CD4-positive, alpha-beta memory T cell (primary cell): ENCODE measurements around the gene VASP. TPM values are rescaled to one million over a fixed set of nuclear protein-coding genes. Genes with fewer than 3 reads are reported as not detected.

Experiments
- CTCF ChIA-PET: fragments of 350-600 bp; sonication (Branson Sonifier 250); formaldehyde crosslinking; loops from one replicate; lab custom pipeline; 2021; ENCODE audit warnings: inconsistent platforms; ENCODE audit not compliant: partially characterized antibody; lab: Charles Lee
- POLR2A ChIA-PET: fragments of 350-600 bp; sonication (Branson Sonifier 250); formaldehyde crosslinking; loops from one replicate; lab custom pipeline; 2021; ENCODE audit not compliant: partially characterized antibody; lab: Charles Lee
- DNase-seq, 5 donors: peaks; one replicate each; pipeline versions ENCODE4 v3.0.0 to v3.0.0-alpha.2; 2020 to 2022; ENCODE audit warnings: mixed read lengths in 1 of 5
- H3K27ac ChIP-seq: one replicate; pipeline ENCODE4 v1.7.0; 2013; ENCODE audit warnings: low read depth, low read length
- H3K27me3 ChIP-seq: 2 replicates; pipeline ENCODE4 v1.7.0; 2013; ENCODE audit warnings: mild to moderate bottlenecking, low read length, moderate library complexity; ENCODE audit not compliant: insufficient read depth
- H3K36me3 ChIP-seq: 2 replicates; pipeline ENCODE4 v1.7.0; 2013; ENCODE audit warnings: mild to moderate bottlenecking, low read length, moderate library complexity; ENCODE audit not compliant: insufficient read depth
- H3K4me1 ChIP-seq: 2 replicates; pipeline ENCODE4 v1.7.0; 2013; ENCODE audit warnings: mild to moderate bottlenecking, low read length, moderate library complexity; ENCODE audit not compliant: insufficient read depth
- H3K4me3 ChIP-seq, 2 donors: one replicate each; pipeline ENCODE4 v1.7.0; 2013; ENCODE audit warnings: low read length in 2 of 2, mild to moderate bottlenecking in 1 of 2
- H3K9me3 ChIP-seq, 2 donors: one replicate each; pipeline ENCODE4 v1.7.0; 2013; ENCODE audit warnings: low read length in 2 of 2, control low read depth in 1 of 2; ENCODE audit not compliant: control insufficient read depth in 1 of 2
- H3K27ac Mint-ChIP-seq, 7 donors: one replicate each; pipeline ENCODE4 v1.8.0; 2020 to 2021; ENCODE audit warnings: mixed read lengths in 7 of 7, mild to moderate bottlenecking in 6 of 7, inconsistent platforms in 3 of 7, moderate library complexity in 3 of 7
- H3K27me3 Mint-ChIP-seq, 2 donors: one replicate each; pipeline ENCODE4 v1.8.0; 2020 to 2021; ENCODE audit warnings: mixed read lengths in 2 of 2
- H3K36me3 Mint-ChIP-seq, 2 donors: one replicate each; pipeline ENCODE4 v1.8.0; 2020 to 2021; ENCODE audit warnings: mixed read lengths in 2 of 2, inconsistent platforms in 1 of 2, mild to moderate bottlenecking in 1 of 2
- H3K4me1 Mint-ChIP-seq, 4 donors: one replicate each; pipeline ENCODE4 v1.8.0; 2020 to 2021; ENCODE audit warnings: mixed read lengths in 4 of 4, mild to moderate bottlenecking in 1 of 4
- H3K4me3 Mint-ChIP-seq, 8 donors: one replicate each; pipeline ENCODE4 v1.8.0; 2020 to 2021; ENCODE audit warnings: mixed read lengths in 8 of 8, mild to moderate bottlenecking in 7 of 8, moderate library complexity in 6 of 8, inconsistent platforms in 3 of 8
- H3K9me3 Mint-ChIP-seq, 8 donors: one replicate each; pipeline ENCODE4 v1.8.0; 2020 to 2021; ENCODE audit warnings: mixed read lengths in 8 of 8, mild to moderate bottlenecking in 5 of 8, inconsistent platforms in 3 of 8, moderate library complexity in 1 of 8
- intact Hi-C: fragments of 100-400 bp; cut with micrococcal nuclease; formaldehyde crosslinking; loops from one replicate; pipeline ENCODE4 v1.15.1; 2023
- polyA plus RNA-seq, 2 donors: library from polyadenylated mRNA; unstranded; fragments of 300-500 nt; fragmentation: Illumina TruSeq; gene quantifications; one replicate each; pipeline ENCODE4 v1.2.3, GENCODE V29; 2021
- total RNA-seq, 2 experiments: library from RNA; stranded (reverse); gene quantifications; one replicate each; pipeline ENCODE4 v1.2.3, GENCODE V29; 2021

Gene VASP
- total and polyA plus RNA-seq, 4 experiments from 2014 or later, result 49.1 to 92.8 (median 71.6) TPM

DNA sequence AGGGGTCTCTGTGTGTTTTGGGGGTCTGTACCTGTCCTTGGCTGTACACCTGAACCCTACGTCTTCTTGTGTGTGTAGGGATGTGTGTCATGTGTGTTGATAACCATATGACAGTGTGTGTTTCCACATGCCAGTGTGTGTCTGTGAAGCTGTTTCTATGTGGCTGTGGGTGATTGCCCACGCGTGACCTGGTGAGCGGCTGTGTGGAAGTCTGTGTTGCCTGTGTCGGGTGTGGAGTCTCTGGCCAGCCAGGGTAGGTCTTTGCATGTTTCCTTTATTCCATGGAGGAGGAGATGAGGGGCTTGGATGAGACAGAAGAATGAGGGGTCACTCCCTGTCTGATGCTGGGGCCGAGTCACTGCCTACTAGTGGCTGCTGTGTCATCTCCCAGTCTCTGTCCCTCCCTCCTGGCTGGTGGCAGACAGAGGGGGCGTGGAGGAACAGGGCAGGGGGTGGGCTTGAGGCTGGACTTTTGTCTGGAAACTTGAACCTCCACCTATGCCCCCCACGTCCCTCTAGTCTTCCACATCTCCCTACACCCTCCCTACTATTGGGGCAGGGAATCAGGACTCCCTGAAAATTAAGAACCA lies 42.3 kb upstream of the VASP start:
- H3K4me3 ChIP-seq, result no peak overlapping the region
- peaks cover 0 to 21% (median 0%) of the 10 kb centered on the region in 8 donors for H3K9me3 Mint-ChIP-seq
- no peaks in the 10 kb centered on the region for H3K27me3 ChIP-seq
- POLR2A ChIA-PET, result interaction anchor here (8.5 kb wide), 1 partner anchor 15 kb away, joined by 240 read pairs; no protein-coding TSS in a partner anchor
- no peak overlapping the region for H3K4me3 Mint-ChIP-seq
- intact Hi-C loops, result no loop called here
- H3K27ac ChIP-seq, result no peak overlapping the region
- H3K4me1 ChIP-seq, result peaks cover 19% of the 10 kb centered on the region
- peak overlapping the region; percentile 13 to 99 (median 54) for H3K27ac Mint-ChIP-seq
- no peaks in the 10 kb centered on the region for H3K27me3 Mint-ChIP-seq
- CTCF ChIA-PET, result interaction anchor here (1.9 kb wide), 1 partner anchor 14 kb away, joined by 9 read pairs; no protein-coding TSS in a partner anchor
- no peaks in the 10 kb centered on the region for H3K9me3 ChIP-seq
- peaks cover 5 to 32% (median 10%) of the 10 kb centered on the region in 4 donors for H3K4me1 Mint-ChIP-seq
- no peak for DNase-seq
- peaks cover 0 to 24% of the 10 kb centered on the region in 2 donors for H3K36me3 Mint-ChIP-seq
- no peaks in the 10 kb centered on the region for H3K36me3 ChIP-seq

DNA sequence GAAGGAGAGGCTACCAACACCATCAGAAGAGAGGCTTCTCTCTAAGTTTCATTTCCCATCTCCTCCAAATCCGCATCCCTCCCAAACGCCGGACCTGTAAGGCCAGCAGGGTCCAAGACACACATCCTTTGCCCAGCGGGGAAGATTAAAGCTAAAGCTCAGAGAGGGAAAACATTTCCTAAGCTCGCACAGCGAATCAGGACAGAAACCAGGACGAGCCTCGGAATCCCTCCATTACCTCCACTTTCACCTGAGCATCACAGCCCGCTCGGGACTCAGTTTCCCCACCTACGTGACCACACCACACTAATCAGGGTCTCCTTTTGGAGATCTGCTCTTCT lies 40.2 kb upstream of the VASP start:
- H3K4me3 ChIP-seq, result peak overlapping the region; percentile 74 to 100
- H3K27me3 Mint-ChIP-seq, result no peaks in the 10 kb centered on the region
- POLR2A ChIA-PET, result interaction anchor here (0.7 to 8.5 kb wide), 9 partner anchors 8 to 1255 kb away, joined by 3 to 240 read pairs (median 7); partner anchors contain the start of gene RTN2

DNA sequence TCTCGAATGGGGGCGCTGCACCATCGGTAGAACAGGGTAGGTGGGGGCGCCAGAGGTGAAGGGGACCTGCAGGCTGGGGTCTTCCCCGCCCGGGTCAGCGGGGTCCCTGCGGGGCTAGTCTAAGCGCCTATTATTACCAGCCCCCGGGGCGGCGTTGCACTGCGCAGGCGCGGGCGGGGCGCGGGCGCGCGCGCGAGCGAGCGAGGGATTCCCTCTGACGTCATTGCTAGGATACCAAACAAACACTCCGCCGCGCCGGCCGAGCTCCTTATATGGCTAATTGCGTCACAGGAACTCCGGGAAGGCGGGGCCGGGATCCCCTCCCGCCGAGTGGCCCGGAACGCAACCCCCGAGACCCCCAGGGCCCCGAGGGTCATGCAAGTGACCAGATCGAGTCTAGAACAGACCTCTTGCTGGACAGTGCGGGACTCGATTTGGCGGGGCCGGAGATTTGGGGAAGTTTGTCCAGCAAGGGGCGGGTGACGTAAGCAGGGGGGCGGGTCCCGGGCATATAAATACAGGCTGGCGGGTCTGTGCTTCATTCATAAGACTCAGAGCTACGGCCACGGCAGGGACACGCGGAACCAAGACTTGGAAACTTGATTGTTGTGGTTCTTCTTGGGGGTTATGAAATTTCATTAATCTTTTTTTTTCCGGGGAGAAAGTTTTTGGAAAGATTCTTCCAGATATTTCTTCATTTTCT lies 39.7 kb upstream of the VASP start, which contains the start of gene FOSB:
TSS of gene FOSB (plus strand) at position 541 of the 703 bp plus-strand sequence. CDS start 591 bp downstream, outside the sequence.
- peak; percentile 96 to 99 (median 97) for DNase-seq
- H3K4me3 Mint-ChIP-seq, result peak within 1 kb of the TSS; percentile 93 to 96 (median 95)
- peaks cover 8 to 58% (median 19%) of the 10 kb centered on the region in 4 donors for H3K4me1 Mint-ChIP-seq
- intact Hi-C loops, result loop anchor here (1.0 kb wide), 1 partner anchor 16 kb away; no protein-coding TSS in a partner anchor
- H3K36me3 ChIP-seq, result no peaks in the 10 kb centered on the region
- H3K27ac Mint-ChIP-seq, result peak within 1 kb of the TSS; percentile 99 to 100 (median 99)
- peaks cover 0 to under 1% of the 10 kb centered on the region in 2 donors for H3K27me3 Mint-ChIP-seq
- no peaks in the 10 kb centered on the region for H3K9me3 ChIP-seq
- H3K9me3 Mint-ChIP-seq, result peaks cover 0 to 41% (median 0%) of the 10 kb centered on the region in 8 donors
- H3K4me1 ChIP-seq, result peaks cover 27% of the 10 kb centered on the region
- peak within 1 kb of the TSS; percentile 98 for H3K27ac ChIP-seq
- POLR2A ChIA-PET, result interaction anchor here (0.7 to 8.5 kb wide), 14 partner anchors 7 to 1646 kb away, joined by 3 to 240 read pairs (median 6); partner anchors contain the start of genes OPA3, RTN2 and ZC3H4
- H3K27me3 ChIP-seq, result no peaks in the 10 kb centered on the region
- H3K36me3 Mint-ChIP-seq, result peaks cover under 1 to 47% of the 10 kb centered on the region in 2 donors
- H3K4me3 ChIP-seq, result peak within 1 kb of the TSS; percentile 79 to 100
- CTCF ChIA-PET, result interaction anchor here (0.8 to 5.2 kb wide), 7 partner anchors 11 to 250 kb away, joined by 3 to 65 read pairs (median 23); no protein-coding TSS in a partner anchor

More for the DNA sequence above, 40.2 kb upstream of the VASP start:
- intact Hi-C loops, result loop anchor here (1.0 kb wide), 1 partner anchor 16 kb away; no protein-coding TSS in a partner anchor
- Mint-ChIP-seq H3K36me3 (peaks cover 0 to 43% of the 10 kb centered on the region in 2 donors), H3K4me1 (peaks cover 8 to 53% (median 19%) of the 10 kb centered on the region in 4 donors), H3K9me3 (peaks cover 0 to 37% (median 0%) of the 10 kb centered on the region in 8 donors), H3K27ac (peak overlapping the region; percentile 99 to 100 (median 99)), H3K4me3 (peak overlapping the region; percentile 78 to 96 (median 94))
- H3K27me3 ChIP-seq, result no peaks in the 10 kb centered on the region
- H3K4me1 ChIP-seq, result peaks cover 27% of the 10 kb centered on the region
- no peak for DNase-seq
- peak overlapping the region; percentile 98 for H3K27ac ChIP-seq
- CTCF ChIA-PET, result interaction anchor here (1.4 to 5.2 kb wide), 6 partner anchors 10 to 250 kb away, joined by 3 to 65 read pairs (median 30); no protein-coding TSS in a partner anchor
- no peaks in the 10 kb centered on the region for H3K9me3 ChIP-seq
- no peaks in the 10 kb centered on the region for H3K36me3 ChIP-seq

DNA sequence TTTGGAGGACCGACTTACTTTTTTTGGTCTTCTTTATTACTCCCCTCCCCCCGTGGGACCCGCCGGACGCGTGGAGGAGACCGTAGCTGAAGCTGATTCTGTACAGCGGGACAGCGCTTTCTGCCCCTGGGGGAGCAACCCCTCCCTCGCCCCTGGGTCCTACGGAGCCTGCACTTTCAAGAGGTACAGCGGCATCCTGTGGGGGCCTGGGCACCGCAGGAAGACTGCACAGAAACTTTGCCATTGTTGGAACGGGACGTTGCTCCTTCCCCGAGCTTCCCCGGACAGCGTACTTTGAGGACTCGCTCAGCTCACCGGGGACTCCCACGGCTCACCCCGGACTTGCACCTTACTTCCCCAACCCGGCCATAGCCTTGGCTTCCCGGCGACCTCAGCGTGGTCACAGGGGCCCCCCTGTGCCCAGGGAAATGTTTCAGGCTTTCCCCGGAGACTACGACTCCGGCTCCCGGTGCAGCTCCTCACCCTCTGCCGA lies 39.1 kb upstream of the VASP start:
- Histone ChIP-seq H3K4me1 (peaks cover 27% of the 10 kb centered on the region), H3K4me3 (peak overlapping the region; percentile 79 to 100), H3K9me3 (no peaks in the 10 kb centered on the region), H3K36me3 (no peaks in the 10 kb centered on the region), H3K27me3 (no peaks in the 10 kb centered on the region), H3K27ac (peak overlapping the region; percentile 98)
- POLR2A ChIA-PET, result interaction anchor here (0.6 to 8.5 kb wide), 17 partner anchors 7 to 1645 kb away, joined by 3 to 240 read pairs (median 6); partner anchors contain the start of genes CLPTM1, ERCC1, OPA3 and RTN2
- Mint-ChIP-seq H3K27ac (peak overlapping the region; percentile 99 to 100 (median 99)), H3K27me3 (peaks cover 2 to 3% of the 10 kb centered on the region in 2 donors), H3K9me3 (peaks cover 0 to 47% (median 0%) of the 10 kb centered on the region in 8 donors), H3K36me3 (peaks cover 5 to 51% of the 10 kb centered on the region in 2 donors), H3K4me3 (peak overlapping the region; percentile 93 to 96 (median 95)), H3K4me1 (peaks cover 9 to 63% (median 21%) of the 10 kb centered on the region in 4 donors)
- DNase-seq, result no peak
- intact Hi-C loops, result no loop called here
- CTCF ChIA-PET, result interaction anchor here (0.8 to 5.2 kb wide), 7 partner anchors 11 to 90 kb away, joined by 3 to 65 read pairs (median 23); no protein-coding TSS in a partner anchor

DNA sequence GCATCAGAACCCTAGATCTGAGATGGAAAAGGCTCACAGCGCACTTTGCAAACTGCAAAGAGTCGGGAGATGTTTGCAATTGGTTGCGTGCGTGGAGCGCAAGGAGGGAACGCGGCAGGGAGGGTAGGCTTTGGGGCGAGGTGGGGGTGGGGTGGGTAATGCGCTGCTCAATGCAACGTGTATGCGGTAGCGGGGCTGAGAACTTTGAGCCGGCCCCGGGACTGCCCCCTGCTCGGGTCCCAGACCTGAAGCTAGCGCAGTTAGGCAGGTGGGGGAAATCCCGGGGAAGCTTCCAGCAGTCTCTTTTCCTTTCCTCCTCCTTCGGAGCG lies 38.5 kb upstream of the VASP start:
- Histone ChIP-seq H3K4me3 (peak overlapping the region; percentile 79 to 100), H3K9me3 (no peaks in the 10 kb centered on the region), H3K36me3 (no peaks in the 10 kb centered on the region), H3K4me1 (peaks cover 27% of the 10 kb centered on the region), H3K27me3 (no peaks in the 10 kb centered on the region), H3K27ac (peak overlapping the region; percentile 98)
- Mint-ChIP-seq H3K4me3 (peak overlapping the region; percentile 93 to 96 (median 95)), H3K9me3 (peaks cover 0 to 51% (median 0%) of the 10 kb centered on the region in 8 donors), H3K27ac (peak overlapping the region; percentile 99 to 100 (median 99)), H3K27me3 (peaks cover 2 to 3% of the 10 kb centered on the region in 2 donors), H3K36me3 (peaks cover 5 to 54% of the 10 kb centered on the region in 2 donors), H3K4me1 (peaks cover 9 to 67% (median 21%) of the 10 kb centered on the region in 4 donors)
- ChIA-PET POLR2A (interaction anchor here (0.6 to 8.5 kb wide), 19 partner anchors 8 to 1645 kb away, joined by 3 to 240 read pairs (median 6); partner anchors contain the start of genes CLPTM1, ERCC1, OPA3 and PPP1R13L), CTCF (interaction anchor here (1.0 to 5.2 kb wide), 7 partner anchors 10 to 173 kb away, joined by 3 to 65 read pairs (median 23); no protein-coding TSS in a partner anchor)
- intact Hi-C loops, result loop anchor here (1.0 kb wide), 3 partner anchors 10 to 116 kb away; partner anchors contain the start of gene OPA3
- DNase-seq, result peak in 1 of 5 donors; percentile 93
